HepG2 (cell line): ENCODE results near the gene NT5C2. TPM values are rescaled to one million over a fixed set of nuclear protein-coding genes. Genes with fewer than 3 reads are reported as not detected.

Source experiments
- CHD2 ChIP-seq: IDR thresholded peaks from 2 replicates; pipeline ENCODE4 v1.6.1; 2011; ENCODE audit warnings: low read depth, low read length, improper control_type of control experiment
- ETV6 ChIP-seq: sonication (generic); formaldehyde crosslinking; conservative IDR thresholded peaks from 2 replicates; pipeline ENCODE4 v1.4.0; 2020; ENCODE audit warnings: missing genetic modification reagents
- EZH2 ChIP-seq: conservative IDR thresholded peaks from 2 replicates; pipeline ENCODE4 v1.6.1; 2012; ENCODE audit warnings: mild to moderate bottlenecking, low read depth, low read length, moderate library complexity
- KLF12 ChIP-seq: sonication (generic); formaldehyde crosslinking; IDR thresholded peaks from 2 replicates; pipeline ENCODE4 v1.4.0; 2020; ENCODE audit warnings: missing genetic modification reagents, borderline replicate concordance
- MAX ChIP-seq: IDR thresholded peaks from 2 replicates; pipeline ENCODE4 v1.6.1; 2012; ENCODE audit warnings: inconsistent platforms
- NFYC ChIP-seq: IDR thresholded peaks from 2 replicates; pipeline ENCODE4 v1.6.1; 2016; ENCODE audit warnings: missing genetic modification reagents, missing compliant biosample characterization
- POGZ ChIP-seq: sonication (generic); formaldehyde crosslinking; IDR thresholded peaks from 2 replicates; pipeline ENCODE4 v1.4.0; 2020; ENCODE audit warnings: mild to moderate bottlenecking, missing genetic modification reagents
- RFX1 ChIP-seq: fragments of 450-650 bp; IDR thresholded peaks from 2 replicates; pipeline ENCODE4 v1.6.1; 2017
- THYN1 ChIP-seq: sonication (generic); formaldehyde crosslinking; IDR thresholded peaks from 2 replicates; pipeline ENCODE4 v1.8.1; 2023; ENCODE audit warnings: low read depth, mild to moderate bottlenecking, moderate library complexity, missing genetic modification reagents, borderline replicate concordance
- ZFP36 ChIP-seq: fragments of 150-350 bp; IDR thresholded peaks from 2 replicates; pipeline ENCODE4 v1.6.1; 2018; ENCODE audit warnings: borderline replicate concordance, low read length, low read depth; ENCODE audit not compliant: partially characterized antibody
- ZNF296 ChIP-seq: sonication (generic); formaldehyde crosslinking; conservative IDR thresholded peaks from 2 replicates; pipeline ENCODE4 v1.5.0; 2020; ENCODE audit warnings: mild to moderate bottlenecking, missing genetic modification reagents
- ZNF407 ChIP-seq: sonication (generic); formaldehyde crosslinking; IDR thresholded peaks from one replicate; pipeline ENCODE4 v1.5.1; 2020; ENCODE audit warnings: mild to moderate bottlenecking, missing genetic modification reagents; ENCODE audit errors: not compliant biosample characterization
- ZNF703 ChIP-seq: sonication (generic); formaldehyde crosslinking; IDR thresholded peaks from 2 replicates; pipeline ENCODE4 v1.5.1; 2020; ENCODE audit warnings: missing genetic modification reagents, mild to moderate bottlenecking, moderate library complexity, borderline replicate concordance
- ZSCAN9 ChIP-seq: IDR thresholded peaks from 2 replicates; pipeline ENCODE4 v1.6.1; 2016; ENCODE audit warnings: borderline replicate concordance
- ZUFSP ChIP-seq: sonication (generic); formaldehyde crosslinking; IDR thresholded peaks from 2 replicates; pipeline ENCODE4 v1.9.0; 2021; ENCODE audit warnings: missing genetic modification reagents, mild to moderate bottlenecking, borderline replicate concordance
- polyA plus RNA-seq, 8 experiments: library from polyadenylated mRNA; depleted of rRNA in 3 of 8; stranded (reverse) in 7 of 8; unstranded in 1 of 8; fragments of >200 nt; fragmentation: Illumina TruSeq in 4 of 8; extraction: Trizol in 4 of 8; gene quantifications; 2 replicates each; pipeline versions ENCODE4 v1.2.1 to v1.2.3, GENCODE V29; 2011 to 2016; ENCODE audit warnings: low read depth in 4 of 8, missing spikeins in 1 of 8, mixed read lengths in 1 of 8; ENCODE audit not compliant: insufficient read depth in 1 of 8
- total RNA-seq, 5 experiments: library from RNA; depleted of rRNA; stranded (reverse); fragments of >200 nt; fragmentation: Illumina TruSeq; extraction: Trizol; gene quantifications; 2 replicates each; pipeline ENCODE4 v1.2.3, GENCODE V29; 2016; ENCODE audit warnings: low read depth in 1 of 5
- TF ChIP-seq, protein P1 (sequence below): sonication (generic); formaldehyde crosslinking; IDR thresholded peaks from 2 replicates; pipeline ENCODE4 v1.8.1; 2022; ENCODE audit warnings: low read depth, mild to moderate bottlenecking, missing genetic modification reagents

NT5C2 gene
- total and polyA plus RNA-seq, 2 of the 13 experiments (the other 11 are each of a cell fraction or from before 2014, with no cell fraction given): 40.6 to 55.2 TPM

- TF ChIP-seq, protein P1, sequence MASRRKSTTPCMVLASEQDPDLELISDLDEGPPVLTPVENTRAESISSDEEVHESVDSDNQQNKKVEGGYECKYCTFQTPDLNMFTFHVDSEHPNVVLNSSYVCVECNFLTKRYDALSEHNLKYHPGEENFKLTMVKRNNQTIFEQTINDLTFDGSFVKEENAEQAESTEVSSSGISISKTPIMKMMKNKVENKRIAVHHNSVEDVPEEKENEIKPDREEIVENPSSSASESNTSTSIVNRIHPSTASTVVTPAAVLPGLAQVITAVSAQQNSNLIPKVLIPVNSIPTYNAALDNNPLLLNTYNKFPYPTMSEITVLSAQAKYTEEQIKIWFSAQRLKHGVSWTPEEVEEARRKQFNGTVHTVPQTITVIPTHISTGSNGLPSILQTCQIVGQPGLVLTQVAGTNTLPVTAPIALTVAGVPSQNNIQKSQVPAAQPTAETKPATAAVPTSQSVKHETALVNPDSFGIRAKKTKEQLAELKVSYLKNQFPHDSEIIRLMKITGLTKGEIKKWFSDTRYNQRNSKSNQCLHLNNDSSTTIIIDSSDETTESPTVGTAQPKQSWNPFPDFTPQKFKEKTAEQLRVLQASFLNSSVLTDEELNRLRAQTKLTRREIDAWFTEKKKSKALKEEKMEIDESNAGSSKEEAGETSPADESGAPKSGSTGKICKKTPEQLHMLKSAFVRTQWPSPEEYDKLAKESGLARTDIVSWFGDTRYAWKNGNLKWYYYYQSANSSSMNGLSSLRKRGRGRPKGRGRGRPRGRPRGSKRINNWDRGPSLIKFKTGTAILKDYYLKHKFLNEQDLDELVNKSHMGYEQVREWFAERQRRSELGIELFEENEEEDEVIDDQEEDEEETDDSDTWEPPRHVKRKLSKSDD (CRISPR knock-in tag): 0 out of 2 replicates have a peak, but pooled peaks have one; percentile 36
- TF ChIP-seq EZH2 (no peak), ZUFSP (CRISPR knock-in tag) (no peak), NFYC (CRISPR knock-in tag) (no peak), THYN1 (CRISPR knock-in tag) (no peak), RFX1 (no peak), POGZ (CRISPR knock-in tag) (no peak), ZNF296 (CRISPR knock-in tag) (no peak), ZNF703 (no peak), ZNF407 (CRISPR knock-in tag) (no peak), ZSCAN9 (CRISPR knock-in tag) (no peak), ZFP36 (no peak), ETV6 (no peak), CHD2 (no peak), KLF12 (no peak), MAX (0 out of 2 replicates have a peak, but pooled peaks have one; percentile 12)
These were observed 38.0 kb upstream of the NT5C2 start (continued) for GRCh38 chr10:103231047-103231551.
